BLaER1 (cell line): ENCODE data around the gene SMG5.

Source experiments
- H3K27ac ChIP-seq: shearing (Covaris generic); formaldehyde crosslinking; 2 replicates; pipeline ENCODE4 v1.8.1; 2022
- H3K27me3 ChIP-seq: shearing (Covaris generic); formaldehyde crosslinking; 2 replicates; pipeline ENCODE4 v1.8.1; 2022
- H3K36me3 ChIP-seq: shearing (Covaris generic); formaldehyde crosslinking; 2 replicates; pipeline ENCODE4 v1.8.1; 2022
- H3K4me1 ChIP-seq: shearing (Covaris generic); formaldehyde crosslinking; 2 replicates; pipeline ENCODE4 v1.8.1; 2022
- H3K4me2 ChIP-seq: shearing (Covaris generic); formaldehyde crosslinking; 2 replicates; pipeline ENCODE4 v1.8.1; 2022
- H3K4me3 ChIP-seq: shearing (Covaris generic); formaldehyde crosslinking; 2 replicates; pipeline ENCODE4 v1.8.1; 2022
- H3K9ac ChIP-seq: shearing (Covaris generic); formaldehyde crosslinking; 2 replicates; pipeline ENCODE4 v1.8.1; 2022
- H3K9me3 ChIP-seq: shearing (Covaris generic); formaldehyde crosslinking; 2 replicates; pipeline ENCODE4 v1.8.1; 2022
- H4K20me1 ChIP-seq: shearing (Covaris generic); formaldehyde crosslinking; 2 replicates; pipeline ENCODE4 v1.8.1; 2022
- Cebpa-rat ChIP-seq: shearing (Covaris generic); IDR thresholded peaks from 2 replicates; pipeline ENCODE4 v1.8.1; 2022

Gene SMG5

DNA sequence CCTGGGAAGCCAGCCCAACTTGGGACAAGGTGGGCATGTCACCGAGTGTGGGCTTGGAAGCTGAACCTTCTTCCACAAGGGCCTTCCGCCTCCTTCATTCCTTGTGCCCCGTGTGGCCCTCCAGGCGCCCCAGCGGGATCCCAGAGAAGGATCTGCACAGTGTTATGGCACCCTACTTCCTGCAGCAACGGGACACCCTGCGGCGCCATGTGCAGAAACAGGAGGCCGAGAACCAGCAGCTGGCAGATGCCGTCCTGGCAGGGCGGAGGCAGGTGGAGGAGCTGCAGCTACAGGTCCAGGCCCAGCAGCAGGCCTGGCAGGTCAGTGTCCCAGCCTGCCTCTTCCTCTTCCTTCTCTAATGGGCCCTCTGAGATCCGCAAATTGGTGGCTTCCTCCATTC lies 46.5 kb downstream of the SMG5 start:
- TF ChIP-seq Cebpa-rat, result no peak
- H3K36me3 ChIP-seq, result peaks cover 79% of the 10 kb centered on the region

GRCh38 chr1:156233426-156234127 lies 49.0 kb downstream of the SMG5 start:
- H3K36me3 ChIP-seq, result peaks cover 86% of the 10 kb centered on the region
- no peak overlapping the region for H3K27ac ChIP-seq
- no peak overlapping the region for H3K4me2 ChIP-seq

More for the DNA sequence above, 46.5 kb downstream of the SMG5 start:
- Histone ChIP-seq H4K20me1 (peaks cover 30% of the 10 kb centered on the region), H3K27me3 (no peaks in the 10 kb centered on the region), H3K4me2 (no peak overlapping the region), H3K9ac (no peak overlapping the region), H3K4me3 (no peak overlapping the region), H3K4me1 (peaks cover 34% of the 10 kb centered on the region), H3K27ac (no peak overlapping the region), H3K9me3 (no peaks in the 10 kb centered on the region)

GRCh38 chr1:156232201-156232894 lies 50.3 kb downstream of the SMG5 start:
- Histone ChIP-seq H3K36me3 (peaks cover 86% of the 10 kb centered on the region), H3K4me2 (no peak overlapping the region; the same call in 1 of the 2 replicates)

More at GRCh38 chr1:156233426-156234127, 49.0 kb downstream of the SMG5 start:
- H4K20me1 ChIP-seq, result 0 out of 2 replicates have a peak, but pooled peaks cover 8% of the 10 kb centered on the region
- no peaks in the 10 kb centered on the region for H3K27me3 ChIP-seq
- H3K4me1 ChIP-seq, result peaks cover 9% of the 10 kb centered on the region
- H3K9ac ChIP-seq, result no peak overlapping the region
- H3K9me3 ChIP-seq, result no peaks in the 10 kb centered on the region
- no peak overlapping the region for H3K4me3 ChIP-seq
- no peak for TF ChIP-seq Cebpa-rat

GRCh38 chr1:156230473-156230837 lies 52.2 kb downstream of the SMG5 start:
- Histone ChIP-seq H3K9ac (no peak overlapping the region), H3K4me1 (peaks cover 20% of the 10 kb centered on the region), H3K4me3 (no peak overlapping the region), H3K36me3 (peaks cover 72% of the 10 kb centered on the region), H4K20me1 (0 out of 2 replicates have a peak, but pooled peaks cover 8% of the 10 kb centered on the region), H3K4me2 (no peak overlapping the region), H3K9me3 (no peaks in the 10 kb centered on the region), H3K27me3 (no peaks in the 10 kb centered on the region), H3K27ac (no peak overlapping the region)
- no peak for TF ChIP-seq Cebpa-rat

More at GRCh38 chr1:156232201-156232894, 50.3 kb downstream of the SMG5 start:
- Histone ChIP-seq H3K27me3 (no peaks in the 10 kb centered on the region), H3K4me3 (no peak overlapping the region), H3K9ac (no peak overlapping the region), H3K27ac (no peak overlapping the region), H4K20me1 (0 out of 2 replicates have a peak, but pooled peaks cover 8% of the 10 kb centered on the region), H3K4me1 (peaks cover 8% of the 10 kb centered on the region; the same call in 1 of the 2 replicates), H3K9me3 (no peaks in the 10 kb centered on the region)
- no peak for TF ChIP-seq Cebpa-rat

GRCh38 chr1:156229809-156230472 lies 52.7 kb downstream of the SMG5 start:
- no peak overlapping the region for H3K27ac ChIP-seq
- H3K27me3 ChIP-seq, result no peaks in the 10 kb centered on the region
- no peaks in the 10 kb centered on the region for H3K9me3 ChIP-seq
- H4K20me1 ChIP-seq, result 0 out of 2 replicates have a peak, but pooled peaks cover 8% of the 10 kb centered on the region
- no peak for TF ChIP-seq Cebpa-rat
- H3K4me1 ChIP-seq, result peaks cover 25% of the 10 kb centered on the region
- H3K36me3 ChIP-seq, result peaks cover 67% of the 10 kb centered on the region
- H3K9ac ChIP-seq, result no peak overlapping the region
- H3K4me3 ChIP-seq, result no peak overlapping the region
- H3K4me2 ChIP-seq, result no peak overlapping the region

DNA sequence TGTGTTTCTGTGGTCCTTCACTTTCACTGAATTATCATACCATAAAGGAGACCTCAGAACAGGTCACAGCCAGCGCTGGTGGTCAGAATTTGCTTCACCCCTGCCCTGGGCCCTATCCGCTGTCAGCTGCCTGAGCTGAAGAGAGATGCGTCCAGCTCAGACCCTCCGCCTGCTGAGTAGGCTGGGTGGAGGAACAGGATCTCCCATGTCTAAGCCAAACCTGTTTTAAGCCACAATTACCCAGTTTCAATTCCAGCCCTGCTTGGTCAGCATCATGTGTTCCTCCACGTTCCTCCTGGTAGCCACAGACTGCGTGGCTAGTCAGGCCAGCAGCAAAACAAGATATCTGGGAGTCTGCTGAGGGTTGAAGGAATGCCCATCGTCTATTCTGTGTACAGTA lies 54.1 kb downstream of the SMG5 start:
- H3K4me3 ChIP-seq, result no peak overlapping the region
- H3K9ac ChIP-seq, result no peak overlapping the region
- no peak overlapping the region for H3K27ac ChIP-seq
- H3K4me1 ChIP-seq, result peaks cover 28% of the 10 kb centered on the region
- H3K27me3 ChIP-seq, result no peaks in the 10 kb centered on the region
- no peaks in the 10 kb centered on the region for H3K9me3 ChIP-seq
- H3K4me2 ChIP-seq, result no peak overlapping the region
- H4K20me1 ChIP-seq, result 0 out of 2 replicates have a peak, but pooled peaks cover 8% of the 10 kb centered on the region
- no peak for TF ChIP-seq Cebpa-rat
- H3K36me3 ChIP-seq, result peaks cover 64% of the 10 kb centered on the region

GRCh38 chr1:156226782-156227181 lies 55.8 kb downstream of the SMG5 start:
- Histone ChIP-seq H4K20me1 (0 out of 2 replicates have a peak, but pooled peaks cover 7% of the 10 kb centered on the region), H3K4me1 (peaks cover 22% of the 10 kb centered on the region), H3K4me3 (no peak overlapping the region), H3K9ac (no peak overlapping the region), H3K27ac (no peak overlapping the region), H3K4me2 (no peak overlapping the region), H3K36me3 (peaks cover 70% of the 10 kb centered on the region), H3K9me3 (no peaks in the 10 kb centered on the region), H3K27me3 (no peaks in the 10 kb centered on the region)
- TF ChIP-seq Cebpa-rat, result no peak

DNA sequence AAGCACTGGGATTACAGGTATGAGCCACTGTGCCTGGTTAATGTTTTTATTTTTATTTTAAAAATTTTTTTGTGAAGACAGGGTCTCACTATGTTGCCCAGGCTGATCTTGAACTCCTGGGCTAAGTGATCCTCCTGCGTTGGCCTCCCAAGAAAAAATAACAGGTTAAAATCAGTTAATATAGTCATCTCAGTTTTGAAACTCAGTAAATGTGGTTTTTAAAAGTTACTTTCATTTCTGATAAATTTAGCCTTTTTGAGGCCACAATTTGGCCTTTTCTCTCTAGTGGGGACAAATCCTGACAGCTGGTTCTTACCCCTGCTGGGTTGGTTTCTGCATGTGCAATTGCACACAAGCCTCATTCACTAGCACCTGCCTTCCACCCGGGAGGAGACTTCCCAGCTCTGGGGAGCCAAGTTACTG lies 56.5 kb downstream of the SMG5 start:
- 0 out of 2 replicates have a peak, but pooled peaks cover 7% of the 10 kb centered on the region for H4K20me1 ChIP-seq
- H3K36me3 ChIP-seq, result peaks cover 74% of the 10 kb centered on the region
- no peaks in the 10 kb centered on the region for H3K9me3 ChIP-seq
- peak overlapping the region; percentile 27 for H3K4me2 ChIP-seq
- H3K4me1 ChIP-seq, result peaks cover 20% of the 10 kb centered on the region
- 0 out of 2 replicates have a peak overlapping the region, but pooled peaks have one; percentile 3 for H3K27ac ChIP-seq
- H3K4me3 ChIP-seq, result no peak overlapping the region
- TF ChIP-seq Cebpa-rat, result no peak
- no peak overlapping the region for H3K9ac ChIP-seq
- H3K27me3 ChIP-seq, result no peaks in the 10 kb centered on the region

GRCh38 chr1:156225677-156226014 lies 57.0 kb downstream of the SMG5 start:
- Histone ChIP-seq H3K4me2 (peak overlapping the region; percentile 27), H3K4me1 (peaks cover 20% of the 10 kb centered on the region), H3K9me3 (no peaks in the 10 kb centered on the region), H3K36me3 (peaks cover 77% of the 10 kb centered on the region), H3K27me3 (no peaks in the 10 kb centered on the region), H3K4me3 (no peak overlapping the region), H3K27ac (0 out of 2 replicates have a peak overlapping the region, but pooled peaks have one; percentile 3), H3K9ac (no peak overlapping the region), H4K20me1 (0 out of 2 replicates have a peak, but pooled peaks cover 7% of the 10 kb centered on the region)
- no peak for TF ChIP-seq Cebpa-rat
